HEK293 (cell line): ENCODE measurements around the gene VAV3.

Source experiments
- CTCF ChIA-PET: fragments of 350-600 bp; formaldehyde crosslinking; extraction: SDS; loops from one replicate; lab custom pipeline; 2021; ENCODE audit warnings: antibody characterized with exemption; lab: Yijun Ruan, JAX
- POLR2A ChIA-PET: fragments of 300-600 bp; formaldehyde crosslinking; extraction: SDS; loops from one replicate; lab custom pipeline; 2020; ENCODE audit warnings: antibody characterized with exemption, inconsistent platforms; lab: Yijun Ruan, JAX
- H3K27ac ChIP-seq: fragments of 200-500 bp; sonication (Bioruptor generic); 2 replicates; pipeline ENCODE4 v1.5.1; 2014; ENCODE audit warnings: low read depth, low read length, control low read depth, inconsistent platforms; ENCODE audit errors: extremely low read depth
- H3K36me3 ChIP-seq, 2 experiments: fragments of 200-500 bp in 1 of 2; sonication (Bioruptor generic) in 1 of 2; 1 replicate in 1 of 2; 2 replicates in 1 of 2; pipeline ENCODE4 v1.5.1; 2014 to 2017; ENCODE audit warnings: inconsistent platforms in 2 of 2, low read length in 2 of 2; ENCODE audit not compliant: control insufficient read depth in 2 of 2, insufficient read depth in 1 of 2
- H3K4me1 ChIP-seq: fragments of 200-500 bp; sonication (Bioruptor generic); 2 replicates; pipeline ENCODE4 v1.5.1; 2014; ENCODE audit warnings: mild to moderate bottlenecking, low read length, inconsistent platforms; ENCODE audit not compliant: control insufficient read depth, insufficient read depth
- H3K4me3 ChIP-seq: 2 replicates; pipeline ENCODE4 v1.5.1; 2011; ENCODE audit warnings: low read depth, mild to moderate bottlenecking, control low read depth, low read length, moderate library complexity
- H3K9me3 ChIP-seq: fragments of 200-500 bp; sonication (Bioruptor generic); 2 replicates; pipeline ENCODE4 v1.5.1; 2014; ENCODE audit warnings: low read depth, low read length, inconsistent platforms; ENCODE audit not compliant: control insufficient read depth, insufficient read depth
- FEZF1 ChIP-seq: fragments of 450-650 bp; formaldehyde crosslinking; IDR thresholded peaks from 2 replicates; pipeline ENCODE4 v1.5.1; 2016; ENCODE audit warnings: missing biosample characterization, missing genetic modification characterization
- GLIS1 ChIP-seq: fragments of 450-650 bp; formaldehyde crosslinking; IDR thresholded peaks from 2 replicates; pipeline ENCODE4 v1.5.1; 2016; ENCODE audit warnings: missing biosample characterization, missing genetic modification characterization
- HOXA7 ChIP-seq: sonication (generic); formaldehyde crosslinking; IDR thresholded peaks from 2 replicates; pipeline ENCODE4 v1.8.1; 2022; ENCODE audit warnings: missing genetic modification reagents, borderline replicate concordance
- WT1 ChIP-seq: fragments of 450-650 bp; formaldehyde crosslinking; IDR thresholded peaks from 2 replicates; pipeline ENCODE4 v1.5.1; 2016; ENCODE audit warnings: missing biosample characterization, missing genetic modification characterization
- ZBTB7A ChIP-seq: fragments of 450-650 bp; formaldehyde crosslinking; IDR thresholded peaks from 2 replicates; pipeline ENCODE4 v1.5.1; 2016; ENCODE audit warnings: low read depth, missing biosample characterization, missing genetic modification characterization
- ZFP37 ChIP-seq: fragments of 450-650 bp; formaldehyde crosslinking; IDR thresholded peaks from 2 replicates; pipeline ENCODE4 v1.5.1; 2016; ENCODE audit warnings: missing biosample characterization, missing genetic modification characterization
- ZNF10 ChIP-seq: fragments of 450-650 bp; formaldehyde crosslinking; IDR thresholded peaks from 2 replicates; pipeline ENCODE4 v1.5.1; 2017; ENCODE audit warnings: missing biosample characterization, missing genetic modification characterization
- ZNF112 ChIP-seq: fragments of 450-650 bp; formaldehyde crosslinking; IDR thresholded peaks from 2 replicates; pipeline ENCODE4 v1.5.0; 2017; ENCODE audit warnings: missing biosample characterization, missing genetic modification characterization
- ZNF138 ChIP-seq: fragments of 450-650 bp; formaldehyde crosslinking; IDR thresholded peaks from 2 replicates; pipeline ENCODE4 v1.5.1; 2016; ENCODE audit warnings: missing biosample characterization, missing genetic modification characterization, borderline replicate concordance
- ZNF223 ChIP-seq: fragments of 450-650 bp; formaldehyde crosslinking; IDR thresholded peaks from 2 replicates; pipeline ENCODE4 v1.5.1; 2016; ENCODE audit warnings: missing biosample characterization, missing genetic modification characterization
- ZNF341 ChIP-seq: fragments of 450-650 bp; formaldehyde crosslinking; IDR thresholded peaks from 2 replicates; pipeline ENCODE4; 2016; ENCODE audit warnings: low read depth, missing biosample characterization, missing genetic modification characterization
- ZNF350 ChIP-seq: fragments of 450-650 bp; formaldehyde crosslinking; IDR thresholded peaks from 2 replicates; pipeline ENCODE4 v1.5.0; 2017; ENCODE audit warnings: missing biosample characterization, mild to moderate bottlenecking, missing genetic modification characterization
- ZNF426 ChIP-seq: fragments of 450-650 bp; formaldehyde crosslinking; IDR thresholded peaks from 2 replicates; pipeline ENCODE4 v1.5.1; 2017; ENCODE audit warnings: missing biosample characterization, missing genetic modification characterization, mild to moderate bottlenecking, inconsistent platforms, moderate library complexity
- ZNF473 ChIP-seq: fragments of 450-650 bp; formaldehyde crosslinking; IDR thresholded peaks from 2 replicates; pipeline ENCODE4 v1.5.1; 2017; ENCODE audit warnings: missing biosample characterization, missing genetic modification characterization
- ZNF501 ChIP-seq: fragments of 450-650 bp; formaldehyde crosslinking; IDR thresholded peaks from 2 replicates; pipeline ENCODE4 v1.5.1; 2016; ENCODE audit warnings: missing biosample characterization, missing genetic modification characterization
- ZNF514 ChIP-seq: fragments of 450-650 bp; formaldehyde crosslinking; IDR thresholded peaks from 2 replicates; pipeline ENCODE4 v1.5.1; 2016; ENCODE audit warnings: missing biosample characterization, missing genetic modification characterization
- ZNF560 ChIP-seq: fragments of 450-650 bp; formaldehyde crosslinking; IDR thresholded peaks from 2 replicates; pipeline ENCODE4 v1.5.1; 2017; ENCODE audit warnings: missing biosample characterization, missing genetic modification characterization, borderline replicate concordance
- ZNF621 ChIP-seq: fragments of 450-650 bp; formaldehyde crosslinking; IDR thresholded peaks from 2 replicates; pipeline ENCODE4 v1.5.1; 2017; ENCODE audit warnings: missing biosample characterization, missing genetic modification characterization
- ZNF658 ChIP-seq: fragments of 450-650 bp; formaldehyde crosslinking; IDR thresholded peaks from 2 replicates; pipeline ENCODE4; 2016; ENCODE audit warnings: missing biosample characterization, missing genetic modification characterization
- ZNF701 ChIP-seq: fragments of 450-650 bp; formaldehyde crosslinking; IDR thresholded peaks from 2 replicates; pipeline ENCODE4 v1.5.1; 2016; ENCODE audit warnings: missing biosample characterization, missing genetic modification characterization
- ZNF76 ChIP-seq: fragments of 450-650 bp; formaldehyde crosslinking; IDR thresholded peaks from 2 replicates; pipeline ENCODE4; 2016; ENCODE audit warnings: low read depth, missing biosample characterization, missing genetic modification characterization, borderline replicate concordance
- ZNF791 ChIP-seq: fragments of 450-650 bp; formaldehyde crosslinking; IDR thresholded peaks from 2 replicates; pipeline ENCODE4 v1.5.1; 2016; ENCODE audit warnings: missing biosample characterization, missing genetic modification characterization
- TF ChIP-seq, protein P1 (sequence below): fragments of 450-650 bp; formaldehyde crosslinking; IDR thresholded peaks from 2 replicates; pipeline ENCODE4 v1.5.1; 2016; ENCODE audit warnings: missing biosample characterization, missing genetic modification characterization
- TF ChIP-seq, protein P2 (sequence below): fragments of 450-650 bp; formaldehyde crosslinking; IDR thresholded peaks from 2 replicates; pipeline ENCODE4 v1.5.1; 2016; ENCODE audit warnings: missing biosample characterization, missing genetic modification characterization, borderline replicate concordance
- TF ChIP-seq, protein P3 (sequence below): fragments of 450-650 bp; formaldehyde crosslinking; IDR thresholded peaks from 2 replicates; pipeline ENCODE4 v1.5.1; 2016; ENCODE audit warnings: missing biosample characterization, missing genetic modification characterization
- TF ChIP-seq, protein P4 (sequence below): sonication (generic); formaldehyde crosslinking; IDR thresholded peaks from 2 replicates; pipeline ENCODE4 v1.8.1; 2022; ENCODE audit warnings: mild to moderate bottlenecking, moderate library complexity, missing genetic modification reagents

The VAV3 gene

DNA sequence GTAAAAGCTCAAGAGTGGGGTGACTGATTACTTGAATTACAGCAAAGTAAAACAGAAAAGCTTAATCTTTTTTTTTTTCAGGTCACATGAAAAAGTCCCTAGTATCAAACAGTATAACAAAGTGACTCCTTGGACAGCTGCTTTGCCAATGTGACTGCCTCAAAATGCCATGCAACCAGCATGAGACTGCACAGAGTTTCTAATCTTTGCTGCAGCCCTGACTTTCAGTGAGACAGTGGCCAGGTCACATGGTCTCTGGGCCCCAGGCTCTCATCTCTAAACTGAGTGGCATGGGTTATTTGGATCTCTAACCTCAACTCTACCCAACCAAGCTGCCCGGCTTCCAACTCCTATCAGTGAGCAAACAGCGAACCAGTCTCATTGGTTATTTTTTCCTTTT lies 169.0 kb downstream of the VAV3 start:
- TF ChIP-seq FEZF1 (tag by site-specific recombination), result no peak
- no peak for TF ChIP-seq ZNF223 (tag by site-specific recombination)
- TF ChIP-seq ZNF658 (tag by site-specific recombination), result no peak
- TF ChIP-seq HOXA7 (CRISPR knock-in tag), result no peak
- no peak for TF ChIP-seq ZNF514
- no peak for TF ChIP-seq ZNF473 (tag by site-specific recombination)
- TF ChIP-seq, all 188 proteins: peak for 0
- H3K36me3 ChIP-seq, result no peaks in the 10 kb centered on the region
- peaks cover 3% of the 10 kb centered on the region for H3K4me1 ChIP-seq
- CTCF ChIA-PET, result interaction anchor here (0.7 to 3.8 kb wide), 4 partner anchors 9 to 329 kb away, joined by 3 to 24 read pairs (median 6); no protein-coding TSS in a partner anchor
- H3K9me3 ChIP-seq, result no peaks in the 10 kb centered on the region
- H3K4me3 ChIP-seq, result no peak overlapping the region
- H3K27ac ChIP-seq, result no peak overlapping the region
- POLR2A ChIA-PET, result no interaction called here

DNA sequence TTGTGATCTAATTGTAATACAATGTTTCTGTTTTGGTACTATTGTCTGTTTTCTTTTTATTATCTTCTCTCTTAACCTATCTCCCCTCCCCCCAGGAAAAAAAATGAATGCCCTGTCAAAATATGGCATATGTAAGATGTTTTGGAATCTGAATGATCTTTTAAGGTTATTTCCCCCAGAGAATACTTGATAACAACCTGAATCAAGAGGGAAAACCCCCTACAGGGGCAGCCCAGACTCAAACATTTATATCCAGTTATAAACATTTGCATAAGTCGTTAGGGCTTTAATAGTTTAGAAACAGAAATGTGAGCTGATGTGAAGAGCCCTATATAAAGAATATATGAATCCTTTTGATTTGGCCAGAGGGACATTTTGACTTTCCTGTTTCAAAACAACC lies 169.5 kb downstream of the VAV3 start:
- ChIA-PET POLR2A (no interaction called here), CTCF (interaction anchor here (0.7 to 3.8 kb wide), 4 partner anchors 8 to 330 kb away, joined by 3 to 24 read pairs (median 6); no protein-coding TSS in a partner anchor)
- no peak overlapping the region for H3K27ac ChIP-seq
- peaks cover 3% of the 10 kb centered on the region for H3K4me1 ChIP-seq
- H3K36me3 ChIP-seq, result no peaks in the 10 kb centered on the region
- H3K9me3 ChIP-seq, result no peaks in the 10 kb centered on the region
- no peak for TF ChIP-seq WT1 (tag by site-specific recombination)
- no peak for TF ChIP-seq ZNF621 (tag by site-specific recombination)
- H3K4me3 ChIP-seq, result no peak overlapping the region

DNA sequence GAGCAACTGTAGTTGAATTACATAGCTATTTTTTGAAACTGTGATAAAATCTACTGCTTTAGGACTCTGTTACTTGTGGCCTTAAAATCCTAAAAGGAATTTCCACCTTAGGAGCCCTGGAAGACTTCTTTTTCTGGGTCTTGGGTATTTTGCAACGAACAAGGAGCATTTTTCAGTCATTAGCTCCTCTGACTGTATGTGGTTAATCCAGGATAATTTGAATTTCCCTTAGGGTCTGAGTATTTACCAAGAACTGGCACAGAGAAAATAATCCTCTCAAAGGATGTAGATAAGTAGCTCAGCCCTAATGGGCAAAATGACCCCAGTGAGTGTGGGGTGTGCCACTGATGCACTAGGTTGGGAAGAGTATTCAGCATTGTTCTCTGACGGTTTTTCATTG lies 170.4 kb downstream of the VAV3 start:
- ChIA-PET CTCF (interaction anchor here (0.6 to 3.8 kb wide), 3 partner anchors 11 to 1007 kb away, joined by 3 to 24 read pairs (median 10); no protein-coding TSS in a partner anchor), POLR2A (no interaction called here)
- no peak overlapping the region for H3K27ac ChIP-seq

More for the DNA sequence above, 170.4 kb downstream of the VAV3 start:
- H3K36me3 ChIP-seq, result no peaks in the 10 kb centered on the region
- TF ChIP-seq, protein P1, sequence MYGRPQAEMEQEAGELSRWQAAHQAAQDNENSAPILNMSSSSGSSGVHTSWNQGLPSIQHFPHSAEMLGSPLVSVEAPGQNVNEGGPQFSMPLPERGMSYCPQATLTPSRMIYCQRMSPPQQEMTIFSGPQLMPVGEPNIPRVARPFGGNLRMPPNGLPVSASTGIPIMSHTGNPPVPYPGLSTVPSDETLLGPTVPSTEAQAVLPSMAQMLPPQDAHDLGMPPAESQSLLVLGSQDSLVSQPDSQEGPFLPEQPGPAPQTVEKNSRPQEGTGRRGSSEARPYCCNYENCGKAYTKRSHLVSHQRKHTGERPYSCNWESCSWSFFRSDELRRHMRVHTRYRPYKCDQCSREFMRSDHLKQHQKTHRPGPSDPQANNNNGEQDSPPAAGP (tag by site-specific recombination), result no peak
- TF ChIP-seq ZBTB7A (no peak), ZNF112 (tag by site-specific recombination) (no peak), ZNF341 (tag by site-specific recombination) (no peak), ZNF791 (tag by site-specific recombination) (no peak), ZNF701 (no peak), ZNF514 (no peak), ZFP37 (tag by site-specific recombination) (no peak), ZNF10 (tag by site-specific recombination) (no peak), ZNF426 (tag by site-specific recombination) (no peak), ZNF76 (tag by site-specific recombination) (no peak), ZNF501 (tag by site-specific recombination) (no peak), GLIS1 (no peak), ZNF350 (tag by site-specific recombination) (no peak), ZNF138 (tag by site-specific recombination) (no peak), ZNF560 (tag by site-specific recombination) (no peak)
- TF ChIP-seq, protein P2, sequence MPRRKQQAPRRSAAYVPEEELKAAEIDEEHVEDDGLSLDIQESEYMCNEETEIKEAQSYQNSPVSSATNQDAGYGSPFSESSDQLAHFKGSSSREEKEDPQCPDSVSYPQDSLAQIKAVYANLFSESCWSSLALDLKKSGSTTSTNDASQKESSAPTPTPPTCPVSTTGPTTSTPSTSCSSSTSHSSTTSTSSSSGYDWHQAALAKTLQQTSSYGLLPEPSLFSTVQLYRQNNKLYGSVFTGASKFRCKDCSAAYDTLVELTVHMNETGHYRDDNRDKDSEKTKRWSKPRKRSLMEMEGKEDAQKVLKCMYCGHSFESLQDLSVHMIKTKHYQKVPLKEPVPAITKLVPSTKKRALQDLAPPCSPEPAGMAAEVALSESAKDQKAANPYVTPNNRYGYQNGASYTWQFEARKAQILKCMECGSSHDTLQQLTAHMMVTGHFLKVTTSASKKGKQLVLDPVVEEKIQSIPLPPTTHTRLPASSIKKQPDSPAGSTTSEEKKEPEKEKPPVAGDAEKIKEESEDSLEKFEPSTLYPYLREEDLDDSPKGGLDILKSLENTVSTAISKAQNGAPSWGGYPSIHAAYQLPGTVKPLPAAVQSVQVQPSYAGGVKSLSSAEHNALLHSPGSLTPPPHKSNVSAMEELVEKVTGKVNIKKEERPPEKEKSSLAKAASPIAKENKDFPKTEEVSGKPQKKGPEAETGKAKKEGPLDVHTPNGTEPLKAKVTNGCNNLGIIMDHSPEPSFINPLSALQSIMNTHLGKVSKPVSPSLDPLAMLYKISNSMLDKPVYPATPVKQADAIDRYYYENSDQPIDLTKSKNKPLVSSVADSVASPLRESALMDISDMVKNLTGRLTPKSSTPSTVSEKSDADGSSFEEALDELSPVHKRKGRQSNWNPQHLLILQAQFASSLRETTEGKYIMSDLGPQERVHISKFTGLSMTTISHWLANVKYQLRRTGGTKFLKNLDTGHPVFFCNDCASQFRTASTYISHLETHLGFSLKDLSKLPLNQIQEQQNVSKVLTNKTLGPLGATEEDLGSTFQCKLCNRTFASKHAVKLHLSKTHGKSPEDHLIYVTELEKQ (tag by site-specific recombination), result no peak
- TF ChIP-seq, protein P3, sequence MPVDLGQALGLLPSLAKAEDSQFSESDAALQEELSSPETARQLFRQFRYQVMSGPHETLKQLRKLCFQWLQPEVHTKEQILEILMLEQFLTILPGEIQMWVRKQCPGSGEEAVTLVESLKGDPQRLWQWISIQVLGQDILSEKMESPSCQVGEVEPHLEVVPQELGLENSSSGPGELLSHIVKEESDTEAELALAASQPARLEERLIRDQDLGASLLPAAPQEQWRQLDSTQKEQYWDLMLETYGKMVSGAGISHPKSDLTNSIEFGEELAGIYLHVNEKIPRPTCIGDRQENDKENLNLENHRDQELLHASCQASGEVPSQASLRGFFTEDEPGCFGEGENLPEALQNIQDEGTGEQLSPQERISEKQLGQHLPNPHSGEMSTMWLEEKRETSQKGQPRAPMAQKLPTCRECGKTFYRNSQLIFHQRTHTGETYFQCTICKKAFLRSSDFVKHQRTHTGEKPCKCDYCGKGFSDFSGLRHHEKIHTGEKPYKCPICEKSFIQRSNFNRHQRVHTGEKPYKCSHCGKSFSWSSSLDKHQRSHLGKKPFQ, result no peak
- TF ChIP-seq, protein P4, sequence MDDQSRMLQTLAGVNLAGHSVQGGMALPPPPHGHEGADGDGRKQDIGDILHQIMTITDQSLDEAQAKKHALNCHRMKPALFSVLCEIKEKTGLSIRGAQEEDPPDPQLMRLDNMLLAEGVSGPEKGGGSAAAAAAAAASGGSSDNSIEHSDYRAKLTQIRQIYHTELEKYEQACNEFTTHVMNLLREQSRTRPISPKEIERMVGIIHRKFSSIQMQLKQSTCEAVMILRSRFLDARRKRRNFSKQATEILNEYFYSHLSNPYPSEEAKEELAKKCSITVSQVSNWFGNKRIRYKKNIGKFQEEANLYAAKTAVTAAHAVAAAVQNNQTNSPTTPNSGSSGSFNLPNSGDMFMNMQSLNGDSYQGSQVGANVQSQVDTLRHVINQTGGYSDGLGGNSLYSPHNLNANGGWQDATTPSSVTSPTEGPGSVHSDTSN (CRISPR knock-in tag), result no peak
- peaks cover 3% of the 10 kb centered on the region for H3K4me1 ChIP-seq
- no peak overlapping the region for H3K4me3 ChIP-seq
- H3K9me3 ChIP-seq, result no peaks in the 10 kb centered on the region
